DMS153 (cell line): ENCODE data around the gene COL6A3.

Source experiments
- DNase-seq: peaks from one replicate; lab custom pipeline; 2025; lab: John Stamatoyannopoulos, UW

Gene COL6A3

GRCh38 chr2:237441605-237442274 is 27.8 kb upstream of the COL6A3 start:
- no peak for DNase-seq

GRCh38 chr2:237440819-237441281 is 26.9 kb upstream of the COL6A3 start:
- DNase-seq = no peak

GRCh38 chr2:237438080-237438940 is 24.3 kb upstream of the COL6A3 start:
- DNase-seq = peak; percentile 94

GRCh38 chr2:237437566-237437965 is 23.6 kb upstream of the COL6A3 start:
- no peak for DNase-seq

- DNase-seq = no peak
Measured at GRCh38 chr2:237435844-237436587, 22.1 kb upstream of the COL6A3 start.

GRCh38 chr2:237434866-237435311 is 20.9 kb upstream of the COL6A3 start:
- DNase-seq = no peak

GRCh38 chr2:237433920-237434676 is 20.1 kb upstream of the COL6A3 start:
- DNase-seq = no peak

- peak; percentile 5 for DNase-seq
Measured at GRCh38 chr2:237432484-237433092, 18.6 kb upstream of the COL6A3 start.

- no peak for DNase-seq
Measured at GRCh38 chr2:237431837-237432236, 17.9 kb upstream of the COL6A3 start.

- no peak for DNase-seq
Measured at GRCh38 chr2:237431372-237431771, 17.4 kb upstream of the COL6A3 start.

GRCh38 chr2:237430861-237431260 is 16.9 kb upstream of the COL6A3 start:
- no peak for DNase-seq

GRCh38 chr2:237429753-237430152 is 15.8 kb upstream of the COL6A3 start:
- DNase-seq = no peak

GRCh38 chr2:237427769-237428506 is 14.0 kb upstream of the COL6A3 start:
- DNase-seq = no peak

- no peak for DNase-seq
Measured at GRCh38 chr2:237426517-237426916, 12.6 kb upstream of the COL6A3 start.

GRCh38 chr2:237425320-237425719 is 11.4 kb upstream of the COL6A3 start:
- no peak for DNase-seq

GRCh38 chr2:237424544-237424943 is 10.6 kb upstream of the COL6A3 start:
- no peak for DNase-seq

- no peak for DNase-seq
Measured at GRCh38 chr2:237423891-237424290, 9.9 kb upstream of the COL6A3 start.

GRCh38 chr2:237422309-237422708 is 8.3 kb upstream of the COL6A3 start:
- DNase-seq = no peak

GRCh38 chr2:237421542-237422116 is 7.7 kb upstream of the COL6A3 start:
- peak; percentile 65 for DNase-seq

GRCh38 chr2:237418300-237418699 is 4.3 kb upstream of the COL6A3 start:
- DNase-seq = no peak
